Endothelial cell of umbilical vein (primary cell): Measurements from ENCODE around the gene DCUN1D1. TPM values are rescaled to one million over a fixed set of nuclear protein-coding genes. Genes with fewer than 3 reads are reported as not detected.

Experiments
- BruUV-seq: library from RNA; stranded (reverse); fragments of 400-500 nt; replicated peaks from 2 replicates; lab custom pipeline; 2021; lab: Mats Ljungman, UMichigan
- CTCF ChIA-PET: fragments of 300-600, 350-600 bp; sonication (Branson Sonifier 250); formaldehyde crosslinking; loops from one replicate; lab custom pipeline; 2021; ENCODE audit warnings: antibody characterized with exemption, inconsistent platforms; lab: Charles Lee
- POLR2A ChIA-PET: fragments of 300-600, 350-600 bp; sonication (Branson Sonifier 250); formaldehyde crosslinking; loops from one replicate; lab custom pipeline; 2021; ENCODE audit warnings: antibody characterized with exemption, inconsistent platforms; lab: Charles Lee
- DNase-seq: peaks from one replicate; pipeline ENCODE4 v3.0.0-alpha.2; 2011; ENCODE audit warnings: low read depth, low spot score
- FAIRE-seq: peaks from 2 replicates; lab custom pipeline; 2011; peaks lifted over from hg19 to GRCh38; lab: Jason Lieb, UNC
- H2AFZ ChIP-seq: 2 replicates; pipeline ENCODE4 v1.6.0; 2012; ENCODE audit warnings: low read depth, low read length, control low read depth, inconsistent platforms
- H3K27ac ChIP-seq: 2 replicates; pipeline ENCODE4 v1.5.1; 2011; ENCODE audit warnings: low read depth, mild to moderate bottlenecking, control low read depth, low read length, moderate library complexity; ENCODE audit not compliant: insufficient read depth
- H3K27me3 ChIP-seq, 2 experiments: 2 replicates each; pipeline versions ENCODE4 v1.6.0 to v1.6.1; 2011; ENCODE audit warnings: low read length in 2 of 2, mixed read lengths in 1 of 2; ENCODE audit not compliant: control insufficient read depth in 2 of 2, insufficient read depth in 2 of 2
- H3K36me3 ChIP-seq, 2 experiments: 2 replicates in 1 of 2; 3 replicates in 1 of 2; pipeline ENCODE4 v1.5.1; 2011; ENCODE audit warnings: low read length in 2 of 2, mild to moderate bottlenecking in 1 of 2, moderate library complexity in 1 of 2; ENCODE audit not compliant: control insufficient read depth in 2 of 2, insufficient read depth in 2 of 2; ENCODE audit errors: extremely low read depth in 1 of 2
- H3K4me1 ChIP-seq: 3 replicates; pipeline ENCODE4 v1.5.1; 2011; ENCODE audit warnings: mild to moderate bottlenecking, low read length; ENCODE audit not compliant: control insufficient read depth, insufficient read depth; ENCODE audit errors: extremely low read depth
- H3K4me2 ChIP-seq: 2 replicates; pipeline ENCODE4 v1.6.1; 2011; ENCODE audit warnings: low read length, control low read depth, mixed read lengths; ENCODE audit not compliant: insufficient read depth
- H3K4me3 ChIP-seq, 3 experiments: fragments of 200-600 bp in 1 of 3; sonication (generic), shearing (Covaris generic) in 1 of 3; replicated peaks in 1 of 3; 2 replicates each; pipeline ENCODE4 v1.5.1; 2011 to 2016; ENCODE audit warnings: control low read depth in 3 of 3, low read length in 3 of 3, mild to moderate bottlenecking in 2 of 3, inconsistent platforms in 1 of 3, low read depth in 1 of 3, moderate library complexity in 1 of 3; ENCODE audit not compliant: insufficient read depth in 1 of 3
- H3K79me2 ChIP-seq: 2 replicates; pipeline ENCODE4 v1.6.0; 2012; ENCODE audit warnings: low read length, inconsistent platforms; ENCODE audit not compliant: control insufficient read depth, insufficient read depth
- H3K9ac ChIP-seq: replicated peaks from 2 replicates; pipeline ENCODE3; 2011; ENCODE audit warnings: low read length, control low read depth; ENCODE audit not compliant: insufficient read depth; ENCODE audit errors: extremely low read depth
- H3K9me1 ChIP-seq: replicated peaks from 3 replicates; pipeline ENCODE4 v1.6.0; 2011; ENCODE audit warnings: mild to moderate bottlenecking, low read length; ENCODE audit not compliant: control insufficient read depth, insufficient read depth; ENCODE audit errors: extremely low read depth
- H3K9me3 ChIP-seq: replicated peaks from 2 replicates; pipeline ENCODE4 v1.5.1; 2012; ENCODE audit warnings: low read length, inconsistent platforms; ENCODE audit not compliant: control insufficient read depth, insufficient read depth
- H4K20me1 ChIP-seq: replicated peaks from 2 replicates; pipeline ENCODE3; 2011; ENCODE audit warnings: mild to moderate bottlenecking, low read length; ENCODE audit not compliant: control insufficient read depth, insufficient read depth; ENCODE audit errors: extremely low read depth
- FOS ChIP-seq: IDR thresholded peaks from 2 replicates; pipeline ENCODE4 v1.6.1; 2011; ENCODE audit warnings: mild to moderate bottlenecking, low read length, moderate library complexity, borderline replicate concordance; ENCODE audit not compliant: insufficient read depth
- GATA2 ChIP-seq: IDR thresholded peaks from 2 replicates; pipeline ENCODE4 v1.7.0; 2011; ENCODE audit warnings: low read depth, mild to moderate bottlenecking, moderate library complexity, mixed read lengths, low read length; ENCODE audit not compliant: insufficient read length, insufficient read depth
- JUN ChIP-seq: IDR thresholded peaks from 2 replicates; pipeline ENCODE4 v1.6.1; 2011; ENCODE audit warnings: borderline replicate concordance, low read depth; ENCODE audit not compliant: insufficient read length, insufficient read depth
- MYC ChIP-seq: IDR thresholded peaks from one replicate; pipeline ENCODE4 v1.6.1; 2011; ENCODE audit warnings: mild to moderate bottlenecking, low read depth, low read length
- POLR2A ChIP-seq: IDR thresholded peaks from 2 replicates; pipeline ENCODE4 v1.6.1; 2012; ENCODE audit warnings: low read depth, mild to moderate bottlenecking, control low read depth, low read length
- POLR2AphosphoS5 ChIP-seq: IDR thresholded peaks from 2 replicates; pipeline ENCODE4 v1.6.1; 2012; ENCODE audit warnings: low read depth, mild to moderate bottlenecking, control low read depth, low read length, moderate library complexity; ENCODE audit not compliant: insufficient read depth
- dilution Hi-C: fragments of 300-500 bp; cut with MboI; formaldehyde crosslinking; loops from one replicate; pipeline ENCODE4 v1.15.0; 2019; ENCODE audit warnings: low sequenced_read_pairs; ENCODE audit not compliant: extremely low pct_ligation_motif_present
- intact Hi-C: fragments of 100-400 bp; cut with micrococcal nuclease; formaldehyde crosslinking; loops from one replicate; pipeline ENCODE4 v1.10.0; 2022
- polyA plus RNA-seq, 4 experiments: library from polyadenylated mRNA; depleted of rRNA in 3 of 4; stranded (reverse) in 3 of 4; unstranded in 1 of 4; fragments of >200 nt; gene quantifications; 2 replicates each; pipeline versions ENCODE4 v1.2.1 to v1.2.3, GENCODE V29; 2011 to 2012; ENCODE audit warnings: missing spikeins in 1 of 4
- total RNA-seq: library from RNA; stranded (reverse); gene quantifications from 2 replicates; pipeline ENCODE4 v1.2.3, GENCODE V29; 2021
- TF ChIP-seq, protein P1 (sequence below), 2 donors: IDR thresholded peaks; 1 replicate in 1 of 2; 2 replicates in 1 of 2; pipeline ENCODE4 v1.5.1; 2011; ENCODE audit warnings: low read length in 2 of 2, mild to moderate bottlenecking in 2 of 2, moderate library complexity in 2 of 2, control low read depth in 1 of 2, inconsistent platforms in 1 of 2, low read depth in 1 of 2; ENCODE audit not compliant: insufficient read depth in 1 of 2; ENCODE audit errors: extremely low read depth in 1 of 2
- TF ChIP-seq, protein P2 (sequence below): IDR thresholded peaks from 2 replicates; pipeline ENCODE4 v1.6.1; 2011; ENCODE audit not compliant: insufficient read depth, insufficient read length

DCUN1D1 gene
- total and polyA plus RNA-seq, 2 donors (not counting 3 experiments of a cell fraction or from before 2014, with no cell fraction given) = 4.9 to 41.3 TPM

DNA sequence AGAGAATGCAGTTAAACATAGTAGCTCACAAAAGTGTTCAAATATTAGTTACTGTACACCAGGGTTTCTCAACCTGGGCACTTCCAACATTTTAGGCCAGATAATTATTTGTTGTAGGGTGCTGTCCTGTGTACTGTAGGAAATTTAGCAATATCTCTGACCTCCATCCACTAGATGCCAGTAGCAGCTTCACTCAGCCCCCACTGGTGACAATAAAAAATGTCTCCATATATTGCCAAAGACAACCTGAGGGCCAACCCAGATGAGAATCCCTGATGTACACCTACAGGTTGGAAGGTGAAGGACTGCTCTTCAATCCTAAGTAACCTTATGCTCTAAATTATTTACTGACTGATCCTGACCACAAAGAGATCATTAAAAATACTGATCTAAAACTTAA is 32.5 kb downstream of the DCUN1D1 start:
- BruUV-seq = no TSS peak
- dilution Hi-C loops (no loop called here), intact Hi-C loops (no loop called here)
- H3K4me3 ChIP-seq = no peak overlapping the region
- TF ChIP-seq MYC (no peak), POLR2A (no peak), GATA2 (no peak), FOS (no peak), POLR2AphosphoS5 (no peak), JUN (no peak)
- TF ChIP-seq, protein P1, sequence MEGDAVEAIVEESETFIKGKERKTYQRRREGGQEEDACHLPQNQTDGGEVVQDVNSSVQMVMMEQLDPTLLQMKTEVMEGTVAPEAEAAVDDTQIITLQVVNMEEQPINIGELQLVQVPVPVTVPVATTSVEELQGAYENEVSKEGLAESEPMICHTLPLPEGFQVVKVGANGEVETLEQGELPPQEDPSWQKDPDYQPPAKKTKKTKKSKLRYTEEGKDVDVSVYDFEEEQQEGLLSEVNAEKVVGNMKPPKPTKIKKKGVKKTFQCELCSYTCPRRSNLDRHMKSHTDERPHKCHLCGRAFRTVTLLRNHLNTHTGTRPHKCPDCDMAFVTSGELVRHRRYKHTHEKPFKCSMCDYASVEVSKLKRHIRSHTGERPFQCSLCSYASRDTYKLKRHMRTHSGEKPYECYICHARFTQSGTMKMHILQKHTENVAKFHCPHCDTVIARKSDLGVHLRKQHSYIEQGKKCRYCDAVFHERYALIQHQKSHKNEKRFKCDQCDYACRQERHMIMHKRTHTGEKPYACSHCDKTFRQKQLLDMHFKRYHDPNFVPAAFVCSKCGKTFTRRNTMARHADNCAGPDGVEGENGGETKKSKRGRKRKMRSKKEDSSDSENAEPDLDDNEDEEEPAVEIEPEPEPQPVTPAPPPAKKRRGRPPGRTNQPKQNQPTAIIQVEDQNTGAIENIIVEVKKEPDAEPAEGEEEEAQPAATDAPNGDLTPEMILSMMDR (IDR thresholded peaks at IDR 0.05; ENCODE audit: extremely low read depth in 1 of 2, insufficient read depth in 1 of 2, low read depth in 1 of 2, low read length in 2 of 2) = no peak
- TF ChIP-seq, protein P2, sequence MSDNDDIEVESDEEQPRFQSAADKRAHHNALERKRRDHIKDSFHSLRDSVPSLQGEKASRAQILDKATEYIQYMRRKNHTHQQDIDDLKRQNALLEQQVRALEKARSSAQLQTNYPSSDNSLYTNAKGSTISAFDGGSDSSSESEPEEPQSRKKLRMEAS = no peak
- H3K4me2 ChIP-seq = no peak overlapping the region
- H3K4me1 ChIP-seq = no peaks in the 10 kb centered on the region
- DNase-seq (no peak), FAIRE-seq (no peak)
- H3K27me3 ChIP-seq = no peaks in the 10 kb centered on the region
- POLR2A ChIA-PET = no interaction called here
- CTCF ChIA-PET = interaction anchor here (0.6 kb wide), 1 partner anchor 36 kb away, joined by 3 read pairs; no protein-coding TSS in a partner anchor
- no peak overlapping the region for H3K27ac ChIP-seq
- H2AFZ ChIP-seq = no peak overlapping the region
- H3K9me3 ChIP-seq = no peaks in the 10 kb centered on the region
- no peaks in the 10 kb centered on the region for H3K9me1 ChIP-seq
- H3K9ac ChIP-seq = no peak overlapping the region
- H3K36me3 ChIP-seq = peaks cover 6 to 10% of the 10 kb centered on the region in 2 experiments
- H3K79me2 ChIP-seq = no peaks in the 10 kb centered on the region
- no peaks in the 10 kb centered on the region for H4K20me1 ChIP-seq
